HG02642 (cell line): Measurements from ENCODE around the gene RALGAPA2.

Source experiments
- ATAC-seq: cut with Tn5 transposase; IDR thresholded peaks from one replicate; pipeline ENCODE4 v1.9.1; 2021; ENCODE audit warnings: mild to moderate bottlenecking; ENCODE audit not compliant: unreplicated experiment, poor library complexity

The RALGAPA2 gene

DNA sequence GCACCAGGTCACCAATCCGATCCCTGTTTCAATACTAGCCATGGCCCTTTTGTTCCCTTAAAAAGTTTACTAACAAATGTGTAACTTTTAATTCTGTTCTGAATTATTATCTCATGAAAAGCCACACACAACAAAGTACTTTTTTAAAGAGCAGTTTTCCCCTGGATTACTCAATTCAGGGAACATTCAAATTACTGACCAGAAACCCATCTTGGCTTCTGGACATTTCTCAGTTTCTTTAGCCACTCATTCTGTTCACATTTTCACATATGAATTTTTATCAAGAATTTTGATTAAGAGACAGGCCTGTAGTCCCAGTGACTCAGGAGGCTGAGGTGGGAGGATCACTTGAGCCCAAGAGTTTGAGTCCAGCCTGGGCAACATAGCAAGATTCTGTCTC lies 297.1 kb downstream of the RALGAPA2 start:
- ATAC-seq: no peak

DNA sequence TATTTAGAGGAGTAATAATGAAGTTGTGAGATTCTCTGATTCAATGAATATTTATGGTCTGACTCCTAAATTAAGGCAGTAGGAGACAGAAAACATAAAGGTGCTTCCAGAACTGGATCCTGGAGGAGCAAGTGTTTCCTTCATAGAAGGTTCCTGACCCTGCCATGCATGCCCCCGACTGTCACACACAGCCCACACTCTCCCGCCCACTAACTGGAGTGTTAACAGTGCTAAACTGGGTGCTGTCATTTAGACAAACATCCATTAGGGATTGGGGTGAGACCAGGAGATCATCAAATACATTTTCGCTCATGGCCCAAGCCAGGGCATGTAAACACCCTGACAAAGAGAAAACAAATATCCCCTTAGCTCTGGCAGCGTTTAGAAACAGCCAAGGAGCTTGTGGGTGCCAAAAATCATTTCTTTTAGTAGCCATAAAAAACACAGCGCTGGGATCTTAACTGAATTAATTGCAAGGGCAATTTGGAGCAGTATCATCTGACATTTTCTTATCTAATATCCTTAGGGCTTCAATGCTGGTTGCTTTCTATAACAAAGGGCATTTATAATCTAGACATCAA lies 297.7 kb downstream of the RALGAPA2 start:
- no peak for ATAC-seq

- no peak for ATAC-seq
Observed at GRCh38 chr20:20413810-20414281, 298.6 kb downstream of the RALGAPA2 start.

- no peak for ATAC-seq
Observed at GRCh38 chr20:20412750-20413149, 299.7 kb downstream of the RALGAPA2 start.

DNA sequence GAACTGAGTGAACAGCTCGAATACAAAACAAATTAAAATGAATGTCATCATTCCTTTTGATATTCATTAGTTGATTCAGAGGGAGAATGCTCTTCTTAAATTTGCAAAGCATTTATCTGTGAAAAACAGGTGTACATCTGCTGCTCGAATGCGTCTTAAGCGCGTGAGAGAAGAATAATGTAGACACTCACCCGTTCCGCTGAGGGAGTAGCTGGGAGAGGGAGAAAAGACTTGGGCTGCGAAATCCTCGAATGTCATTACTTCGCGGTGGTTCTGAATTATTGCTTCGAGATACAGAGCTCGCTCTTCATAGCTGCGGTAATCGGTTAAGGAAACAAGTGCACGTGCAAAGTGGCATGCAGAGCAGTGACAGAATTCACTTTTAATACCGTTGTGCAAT lies 300.6 kb downstream of the RALGAPA2 start:
- no peak for ATAC-seq

- ATAC-seq: no peak
Observed at GRCh38 chr20:20411402-20411801, 301.0 kb downstream of the RALGAPA2 start.

GRCh38 chr20:20410678-20411077 lies 301.8 kb downstream of the RALGAPA2 start:
- ATAC-seq: no peak

DNA sequence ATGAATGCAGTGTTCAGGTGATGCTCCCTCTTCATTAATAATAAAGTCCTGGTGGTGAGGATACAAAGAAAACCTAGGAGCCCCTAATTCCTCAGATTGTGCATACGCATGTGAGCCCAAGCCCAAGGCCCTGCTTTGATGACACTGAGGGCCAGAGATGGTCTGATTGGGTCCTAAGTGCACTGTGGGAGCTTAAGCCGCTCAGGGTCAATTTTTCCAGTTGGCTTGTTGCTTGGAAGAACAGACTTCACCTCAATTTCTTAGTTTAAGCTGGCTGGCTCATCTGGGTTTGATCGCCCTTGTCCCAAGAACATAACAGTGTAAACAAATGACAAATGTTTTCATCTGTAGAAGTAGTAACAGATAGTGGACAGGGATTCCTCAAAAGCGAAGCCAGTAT lies 303.1 kb downstream of the RALGAPA2 start:
- no peak for ATAC-seq

- ATAC-seq: no peak
Observed at GRCh38 chr20:20407891-20408805, 304.3 kb downstream of the RALGAPA2 start.

DNA sequence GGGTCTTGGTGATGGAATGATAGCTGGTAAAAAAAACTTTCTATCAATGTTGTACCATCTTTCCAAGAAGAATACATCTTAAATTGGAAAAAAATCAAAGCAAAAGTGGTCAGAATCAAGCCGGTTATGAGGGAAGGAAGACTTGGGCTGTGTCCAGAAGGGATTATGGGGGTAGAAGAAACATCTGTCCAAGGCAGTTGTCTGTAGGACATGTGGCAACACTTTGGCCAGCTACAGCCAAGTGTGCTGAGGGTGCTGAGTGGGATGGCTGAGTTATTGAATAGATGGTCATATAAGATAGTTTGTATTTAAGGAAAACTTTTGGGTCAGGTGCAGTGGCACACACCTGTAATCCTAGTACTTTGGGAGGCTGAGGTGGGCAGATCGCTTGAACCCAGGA lies 306.1 kb downstream of the RALGAPA2 start:
- no peak for ATAC-seq

DNA sequence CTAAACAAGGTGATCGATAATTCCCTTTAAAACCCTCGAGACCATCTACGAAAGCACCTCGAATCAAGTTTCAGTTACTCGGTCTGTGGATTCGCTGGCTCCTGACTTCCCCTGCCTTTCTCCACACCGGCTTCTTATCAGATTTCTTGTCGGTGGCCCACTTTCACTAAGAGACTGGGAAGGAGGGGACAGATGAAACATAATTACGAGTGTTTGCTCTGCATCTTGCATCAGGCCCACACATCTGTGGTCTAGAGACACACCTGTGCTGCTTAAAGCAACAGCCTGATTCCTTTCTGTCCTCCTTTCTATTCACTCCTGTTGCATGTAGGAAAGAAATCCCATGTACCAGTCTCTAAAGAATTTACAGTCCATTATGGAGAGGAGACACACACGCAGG lies 306.8 kb downstream of the RALGAPA2 start:
- no peak for ATAC-seq

DNA sequence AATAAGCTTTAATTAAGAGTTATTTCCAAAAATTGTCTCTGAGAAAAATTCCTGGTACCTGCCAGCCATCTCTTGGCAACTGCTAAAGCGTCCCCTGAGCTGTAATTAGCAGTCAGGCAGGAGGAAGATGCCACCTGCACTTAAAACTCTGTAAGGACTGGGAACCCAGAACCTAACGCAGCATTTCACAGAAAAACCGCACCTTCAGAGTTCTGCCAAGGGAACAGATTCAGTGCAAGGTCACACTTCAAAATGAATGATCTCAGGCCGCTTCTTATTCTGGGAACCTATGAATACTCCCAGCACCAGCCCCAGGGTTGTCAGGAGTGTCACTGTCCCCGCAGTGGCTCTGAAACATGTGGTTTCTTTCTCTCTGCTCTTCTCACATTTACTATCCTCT lies 307.8 kb downstream of the RALGAPA2 start:
- no peak for ATAC-seq

- no peak for ATAC-seq
Observed at GRCh38 chr20:20401991-20402390, 310.5 kb downstream of the RALGAPA2 start.

DNA sequence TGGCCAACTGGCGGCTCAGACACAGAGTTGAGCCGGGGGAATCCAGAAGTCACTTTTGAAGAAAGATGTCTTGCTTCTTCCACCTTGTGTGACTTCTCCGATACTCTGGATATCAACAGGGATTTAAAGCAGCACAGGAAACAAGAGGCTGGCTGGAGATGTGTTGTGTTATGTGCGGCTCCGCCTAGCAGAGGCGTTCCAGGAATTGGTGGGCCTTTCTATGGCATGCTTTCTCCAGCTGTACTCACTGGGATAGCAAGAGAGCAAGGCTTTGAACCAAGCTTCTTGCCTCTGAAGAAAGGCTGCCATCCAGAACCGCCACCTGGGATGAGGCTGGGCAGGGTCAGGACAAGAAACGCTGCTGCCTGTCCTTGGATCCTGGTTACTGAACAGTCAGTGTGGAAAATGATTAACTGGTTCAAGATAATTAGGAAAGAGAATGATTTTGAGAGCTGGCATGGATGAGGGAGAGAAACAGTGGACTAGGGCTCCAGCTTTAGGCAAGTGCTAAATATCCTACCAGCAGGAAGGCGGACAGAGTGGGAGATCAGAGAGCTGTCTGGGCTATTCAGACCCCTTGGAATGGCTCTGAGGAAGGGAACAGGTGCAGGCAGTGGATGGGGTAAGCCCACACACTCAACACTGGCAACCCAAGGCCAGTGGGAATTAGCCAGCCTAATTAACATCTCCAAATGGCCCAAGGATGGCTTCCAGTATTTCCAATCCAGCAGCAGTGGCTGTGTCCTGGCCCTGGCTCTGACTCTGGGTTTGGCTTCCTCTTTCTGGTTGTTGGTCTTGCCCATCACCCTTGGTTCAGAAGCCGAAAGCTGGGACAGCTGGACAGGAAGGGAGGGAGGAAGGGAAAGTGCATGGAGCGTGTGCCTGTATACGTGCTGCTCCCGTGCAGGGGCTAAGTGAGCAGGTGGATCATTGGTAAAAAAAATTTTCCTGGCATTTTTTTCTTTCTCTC lies 312.6 kb downstream of the RALGAPA2 start:
- ATAC-seq: no peak

- ATAC-seq: no peak
Observed at GRCh38 chr20:20398123-20398522, 314.3 kb downstream of the RALGAPA2 start.

- ATAC-seq: no peak
Observed at GRCh38 chr20:20396794-20397193, 315.6 kb downstream of the RALGAPA2 start.

GRCh38 chr20:20395903-20396568 lies 316.4 kb downstream of the RALGAPA2 start:
- ATAC-seq: no peak

GRCh38 chr20:20395087-20395486 lies 317.4 kb downstream of the RALGAPA2 start:
- no peak for ATAC-seq

- no peak for ATAC-seq
Observed at GRCh38 chr20:20393207-20394120, 319.0 kb downstream of the RALGAPA2 start.
